HepG2 (cell line): ENCODE measurements around the gene XRCC3. TPM values are rescaled to one million over a fixed set of nuclear protein-coding genes. Genes with fewer than 3 reads are reported as not detected.

Experiments
- ARID5B ChIP-seq: IDR thresholded peaks from 2 replicates; pipeline ENCODE4 v1.4.0; 2020; ENCODE audit warnings: mild to moderate bottlenecking, missing genetic modification reagents
- ELF4 ChIP-seq: sonication (generic); formaldehyde crosslinking; IDR thresholded peaks from 2 replicates; pipeline ENCODE4 v1.5.0; 2020; ENCODE audit warnings: missing genetic modification reagents, mild to moderate bottlenecking, moderate library complexity, borderline replicate concordance
- HOXA7 ChIP-seq: sonication (generic); formaldehyde crosslinking; IDR thresholded peaks from 2 replicates; pipeline ENCODE4 v1.8.1; 2022; ENCODE audit warnings: mild to moderate bottlenecking, missing genetic modification reagents, moderate library complexity
- HOXA9 ChIP-seq: sonication (generic); formaldehyde crosslinking; IDR thresholded peaks from 2 replicates; pipeline ENCODE4 v1.8.1; 2022; ENCODE audit warnings: missing genetic modification reagents, mild to moderate bottlenecking, moderate library complexity, borderline replicate concordance
- ISX ChIP-seq: sonication (generic); formaldehyde crosslinking; conservative IDR thresholded peaks from 2 replicates; pipeline ENCODE4 v1.5.0; 2020; ENCODE audit warnings: missing genetic modification reagents
- MAF1 ChIP-seq: sonication (generic); formaldehyde crosslinking; IDR thresholded peaks from 2 replicates; pipeline ENCODE4 v1.5.0; 2020; ENCODE audit warnings: missing genetic modification reagents, borderline replicate concordance
- MTF2 ChIP-seq: sonication (generic); formaldehyde crosslinking; IDR thresholded peaks from 2 replicates; pipeline ENCODE4 v1.5.0; 2020; ENCODE audit warnings: missing genetic modification reagents, borderline replicate concordance
- MXD4 ChIP-seq: IDR thresholded peaks from 2 replicates; pipeline ENCODE4 v1.6.1; 2016; ENCODE audit warnings: mild to moderate bottlenecking, missing biosample characterization, missing genetic modification reagents
- RBFOX2 ChIP-seq: fragments of 200-400 bp; formaldehyde crosslinking; IDR thresholded peaks from 2 replicates; pipeline ENCODE4 v1.6.1; 2017; ENCODE audit warnings: low read depth, mild to moderate bottlenecking, low read length
- SAFB2 ChIP-seq: sonication (generic); formaldehyde crosslinking; IDR thresholded peaks from 2 replicates; pipeline ENCODE4 v1.5.1; 2020; ENCODE audit warnings: missing genetic modification reagents, low read depth, mild to moderate bottlenecking, borderline replicate concordance
- SMARCC2 ChIP-seq: fragments of 450-650 bp; IDR thresholded peaks from 2 replicates; pipeline ENCODE4 v1.6.1; 2017; ENCODE audit warnings: antibody characterized with exemption, mild to moderate bottlenecking
- ZBTB38 ChIP-seq: sonication (generic); formaldehyde crosslinking; IDR thresholded peaks from 2 replicates; pipeline ENCODE4 v1.5.1; 2020; ENCODE audit warnings: mild to moderate bottlenecking, missing genetic modification reagents
- ZBTB46 ChIP-seq: sonication (generic); formaldehyde crosslinking; IDR thresholded peaks from 2 replicates; pipeline ENCODE4 v1.4.0; 2020; ENCODE audit warnings: mild to moderate bottlenecking, missing genetic modification reagents, borderline replicate concordance
- ZNF34 ChIP-seq: sonication (generic); formaldehyde crosslinking; IDR thresholded peaks from 2 replicates; pipeline ENCODE4 v1.4.0; 2020; ENCODE audit warnings: mild to moderate bottlenecking, missing genetic modification reagents, borderline replicate concordance
- ZNF431 ChIP-seq: sonication (generic); formaldehyde crosslinking; IDR thresholded peaks from 2 replicates; pipeline ENCODE4 v1.9.0; 2022; ENCODE audit warnings: missing genetic modification reagents, low read depth, mild to moderate bottlenecking, borderline replicate concordance
- ZNF441 ChIP-seq: sonication (generic); formaldehyde crosslinking; IDR thresholded peaks from 2 replicates; pipeline ENCODE4 v1.7.0; 2021; ENCODE audit warnings: missing genetic modification reagents, borderline replicate concordance
- ZNF468 ChIP-seq: sonication (generic); formaldehyde crosslinking; IDR thresholded peaks from 2 replicates; pipeline ENCODE4 v1.8.0; 2022; ENCODE audit warnings: mild to moderate bottlenecking, moderate library complexity, missing genetic modification reagents
- ZNF670 ChIP-seq: sonication (generic); formaldehyde crosslinking; IDR thresholded peaks from 2 replicates; pipeline ENCODE4 v1.8.0; 2022; ENCODE audit warnings: mild to moderate bottlenecking, missing genetic modification reagents, borderline replicate concordance
- ZNF720 ChIP-seq: sonication (generic); formaldehyde crosslinking; IDR thresholded peaks from 2 replicates; pipeline ENCODE4 v1.4.0; 2020; ENCODE audit warnings: missing genetic modification reagents
- ZNF770 ChIP-seq: sonication (generic); formaldehyde crosslinking; IDR thresholded peaks from 2 replicates; pipeline ENCODE4 v1.5.0; 2020; ENCODE audit warnings: mild to moderate bottlenecking, missing genetic modification reagents
- ZNF883 ChIP-seq: sonication (generic); formaldehyde crosslinking; IDR thresholded peaks from 2 replicates; pipeline ENCODE4 v1.5.1; 2020; ENCODE audit warnings: mild to moderate bottlenecking, missing genetic modification reagents; ENCODE audit errors: not compliant biosample characterization
- ZSCAN25 ChIP-seq: sonication (generic); formaldehyde crosslinking; IDR thresholded peaks from 2 replicates; pipeline ENCODE4 v1.8.0; 2022; ENCODE audit warnings: mild to moderate bottlenecking, missing genetic modification reagents
- polyA plus RNA-seq, 8 experiments: library from polyadenylated mRNA; depleted of rRNA in 3 of 8; stranded (reverse) in 7 of 8; unstranded in 1 of 8; fragments of >200 nt; fragmentation: Illumina TruSeq in 4 of 8; extraction: Trizol in 4 of 8; gene quantifications; 2 replicates each; pipeline versions ENCODE4 v1.2.1 to v1.2.3, GENCODE V29; 2011 to 2016; ENCODE audit warnings: low read depth in 4 of 8, missing spikeins in 1 of 8, mixed read lengths in 1 of 8; ENCODE audit not compliant: insufficient read depth in 1 of 8
- total RNA-seq, 5 experiments: library from RNA; depleted of rRNA; stranded (reverse); fragments of >200 nt; fragmentation: Illumina TruSeq; extraction: Trizol; gene quantifications; 2 replicates each; pipeline ENCODE4 v1.2.3, GENCODE V29; 2016; ENCODE audit warnings: low read depth in 1 of 5

The XRCC3 gene
- total and polyA plus RNA-seq, 2 of the 13 experiments (the other 11 are each of a cell fraction or from before 2014, with no cell fraction given), result 5.4 to 25.8 TPM

- TF ChIP-seq ZNF770 (CRISPR knock-in tag) (no peak), MXD4 (peak; percentile 77), MTF2 (no peak), ZNF883 (no peak), SMARCC2 (no peak), ZBTB46 (CRISPR knock-in tag) (no peak), ZNF431 (CRISPR knock-in tag) (no peak), HOXA9 (CRISPR knock-in tag) (0 out of 2 replicates have a peak, but pooled peaks have one; percentile 26), ELF4 (CRISPR knock-in tag) (no peak), ZNF441 (CRISPR knock-in tag) (no peak), ZNF720 (CRISPR knock-in tag) (no peak), HOXA7 (CRISPR knock-in tag) (no peak), MAF1 (CRISPR knock-in tag) (no peak; the same call in 1 of the 2 replicates), ZBTB38 (CRISPR knock-in tag) (peak; percentile 67), ZSCAN25 (CRISPR knock-in tag) (peak; percentile 58; the same call in 1 of the 2 replicates), ZNF34 (CRISPR knock-in tag) (no peak), ZNF670 (CRISPR knock-in tag) (no peak), ZNF468 (CRISPR knock-in tag) (no peak), ISX (CRISPR knock-in tag) (no peak), ARID5B (CRISPR knock-in tag) (no peak), RBFOX2 (peak; percentile 77), SAFB2 (CRISPR knock-in tag) (no peak)
These were observed at the start of gene XRCC3, which contains the start of gene ZFYVE21 (continued) for GRCh38 chr14:103715052-103716000.
